ENCODE results near the gene SERINC5.

GRCh38 chr5:80064124-80064523 lies 191.7 kb downstream of the SERINC5 start:
- TF ChIP-seq CTCF (IDR thresholded peaks at IDR 0.05), result no peak
- TF ChIP-seq POLR2A (IDR thresholded peaks at IDR 0.05), result no peak

All from body of pancreas (tissue), 4 donors.